Body of pancreas (tissue), 4 donors: ENCODE results near the gene KRTAP21-3.

Experiments
- CTCF ChIP-seq, 7 experiments: fragments of 450-650 bp in 4 of 7; fragments of 200-600 bp in 3 of 7; sonication (generic) in 3 of 7; IDR thresholded peaks; one replicate each; pipeline ENCODE4 v1.5.1; 2016 to 2019; ENCODE audit warnings: antibody characterized with exemption in 7 of 7
- POLR2A ChIP-seq, 3 donors: fragments of 450-650 bp; IDR thresholded peaks; one replicate each; pipeline ENCODE4 v1.6.1; 2016; ENCODE audit warnings: antibody characterized with exemption in 3 of 3, mild to moderate bottlenecking in 2 of 3

GRCh38 chr21:30726726-30727125 is 8.1 kb upstream of the KRTAP21-3 start:
- TF ChIP-seq CTCF (IDR thresholded peaks at IDR 0.05) (no peak), POLR2A (IDR thresholded peaks at IDR 0.05) (no peak)
